HepG2 (cell line): Measurements from ENCODE around the gene PALM3. TPM values are rescaled to one million over a fixed set of nuclear protein-coding genes. Genes with fewer than 3 reads are reported as not detected.

ENCODE experiments used
- ATF1 ChIP-seq: IDR thresholded peaks from 2 replicates; pipeline ENCODE4 v1.6.1; 2016; ENCODE audit warnings: mild to moderate bottlenecking, control low read depth
- CSRNP2 ChIP-seq: sonication (generic); formaldehyde crosslinking; conservative IDR thresholded peaks from 2 replicates; pipeline ENCODE4 v1.8.0; 2022; ENCODE audit warnings: low read depth, missing genetic modification reagents
- CTCF ChIP-seq: sonication (generic); formaldehyde crosslinking; IDR thresholded peaks from 2 replicates; pipeline ENCODE4 v1.5.0; 2020; ENCODE audit warnings: mild to moderate bottlenecking, missing genetic modification reagents, moderate library complexity
- FIP1L1 ChIP-seq: fragments of 200-400 bp; formaldehyde crosslinking; IDR thresholded peaks from 2 replicates; pipeline ENCODE4 v1.6.1; 2018; ENCODE audit warnings: low read depth, mild to moderate bottlenecking, low read length, moderate library complexity, borderline replicate concordance; ENCODE audit not compliant: insufficient read depth
- HNF1B ChIP-seq: sonication (generic); formaldehyde crosslinking; IDR thresholded peaks from 2 replicates; pipeline ENCODE4 v1.5.1; 2020; ENCODE audit warnings: mild to moderate bottlenecking, moderate library complexity, missing genetic modification reagents
- KDM5B ChIP-seq: sonication (generic); formaldehyde crosslinking; IDR thresholded peaks from 2 replicates; pipeline ENCODE4 v1.4.0; 2020; ENCODE audit warnings: missing genetic modification reagents, mild to moderate bottlenecking, borderline replicate concordance
- MED1 ChIP-seq: sonication (generic); formaldehyde crosslinking; IDR thresholded peaks from 2 replicates; pipeline ENCODE4 v1.4.0; 2020; ENCODE audit warnings: missing genetic modification reagents
- MEF2D ChIP-seq: sonication (generic); formaldehyde crosslinking; IDR thresholded peaks from 2 replicates; pipeline ENCODE4 v1.5.1; 2020; ENCODE audit warnings: mild to moderate bottlenecking, missing genetic modification reagents
- NBN ChIP-seq: fragments of 450-650 bp; conservative IDR thresholded peaks from 2 replicates; pipeline ENCODE4 v1.6.1; 2017
- PHF21A ChIP-seq: sonication (generic); formaldehyde crosslinking; IDR thresholded peaks from 2 replicates; pipeline ENCODE4 v1.5.0; 2020; ENCODE audit warnings: mild to moderate bottlenecking, missing genetic modification reagents
- POGZ ChIP-seq: sonication (generic); formaldehyde crosslinking; IDR thresholded peaks from 2 replicates; pipeline ENCODE4 v1.4.0; 2020; ENCODE audit warnings: mild to moderate bottlenecking, missing genetic modification reagents
- PRMT3 ChIP-seq: sonication (generic); formaldehyde crosslinking; IDR thresholded peaks from 2 replicates; pipeline ENCODE4 v1.8.1; 2022; ENCODE audit warnings: low read depth, mild to moderate bottlenecking, moderate library complexity, missing genetic modification reagents, borderline replicate concordance
- RAD21 ChIP-seq: fragments of 450-650 bp; formaldehyde crosslinking; IDR thresholded peaks from 2 replicates; pipeline ENCODE4 v1.5.0; 2020; ENCODE audit warnings: mild to moderate bottlenecking
- RBM22 ChIP-seq: fragments of 200-400 bp; formaldehyde crosslinking; optimal IDR thresholded peaks from 2 replicates; pipeline ENCODE3; 2017; ENCODE audit warnings: mild to moderate bottlenecking, low read length, moderate library complexity
- ZFX ChIP-seq: sonication (generic); formaldehyde crosslinking; IDR thresholded peaks from 2 replicates; pipeline ENCODE4 v1.4.0; 2020; ENCODE audit warnings: mild to moderate bottlenecking, low read depth, missing genetic modification reagents, moderate library complexity
- ZFY ChIP-seq: sonication (generic); formaldehyde crosslinking; IDR thresholded peaks from 2 replicates; pipeline ENCODE4 v1.4.0; 2020; ENCODE audit warnings: missing genetic modification reagents
- ZNF10 ChIP-seq: sonication (generic); formaldehyde crosslinking; IDR thresholded peaks from 2 replicates; pipeline ENCODE4 v1.4.0; 2020; ENCODE audit warnings: mild to moderate bottlenecking, low read depth, missing genetic modification reagents, borderline replicate concordance
- ZNF101 ChIP-seq: sonication (generic); formaldehyde crosslinking; IDR thresholded peaks from 2 replicates; pipeline ENCODE4 v1.4.0; 2020; ENCODE audit warnings: mild to moderate bottlenecking, low read depth, missing genetic modification reagents, borderline replicate concordance
- ZNF264 ChIP-seq: sonication (generic); formaldehyde crosslinking; IDR thresholded peaks from 2 replicates; pipeline ENCODE4 v1.4.0; 2020; ENCODE audit warnings: missing genetic modification reagents
- ZNF746 ChIP-seq: sonication (generic); formaldehyde crosslinking; IDR thresholded peaks from 2 replicates; pipeline ENCODE4 v1.8.0; 2022; ENCODE audit warnings: mild to moderate bottlenecking, missing genetic modification reagents
- ZNF777 ChIP-seq: sonication (generic); formaldehyde crosslinking; IDR thresholded peaks from 2 replicates; pipeline ENCODE4 v1.4.0; 2020; ENCODE audit warnings: missing genetic modification reagents
- polyA plus RNA-seq, 8 experiments: library from polyadenylated mRNA; depleted of rRNA in 3 of 8; stranded (reverse) in 7 of 8; unstranded in 1 of 8; fragments of >200 nt; fragmentation: Illumina TruSeq in 4 of 8; extraction: Trizol in 4 of 8; gene quantifications; 2 replicates each; pipeline versions ENCODE4 v1.2.1 to v1.2.3, GENCODE V29; 2011 to 2016; ENCODE audit warnings: low read depth in 4 of 8, missing spikeins in 1 of 8, mixed read lengths in 1 of 8; ENCODE audit not compliant: insufficient read depth in 1 of 8
- total RNA-seq, 5 experiments: library from RNA; depleted of rRNA; stranded (reverse); fragments of >200 nt; fragmentation: Illumina TruSeq; extraction: Trizol; gene quantifications; 2 replicates each; pipeline ENCODE4 v1.2.3, GENCODE V29; 2016; ENCODE audit warnings: low read depth in 1 of 5
- TF ChIP-seq, protein P1 (sequence below): sonication (generic); formaldehyde crosslinking; IDR thresholded peaks from 2 replicates; pipeline ENCODE4 v1.8.0; 2022; ENCODE audit warnings: mild to moderate bottlenecking, missing genetic modification reagents, moderate library complexity
- TF ChIP-seq, protein P2 (sequence below): IDR thresholded peaks from 2 replicates; pipeline ENCODE4 v1.6.1; 2016; ENCODE audit warnings: low read depth

Gene PALM3
- total and polyA plus RNA-seq, 2 of the 13 experiments (the other 11 are each of a cell fraction or from before 2014, with no cell fraction given), result 0.79 to 2.4 TPM

DNA sequence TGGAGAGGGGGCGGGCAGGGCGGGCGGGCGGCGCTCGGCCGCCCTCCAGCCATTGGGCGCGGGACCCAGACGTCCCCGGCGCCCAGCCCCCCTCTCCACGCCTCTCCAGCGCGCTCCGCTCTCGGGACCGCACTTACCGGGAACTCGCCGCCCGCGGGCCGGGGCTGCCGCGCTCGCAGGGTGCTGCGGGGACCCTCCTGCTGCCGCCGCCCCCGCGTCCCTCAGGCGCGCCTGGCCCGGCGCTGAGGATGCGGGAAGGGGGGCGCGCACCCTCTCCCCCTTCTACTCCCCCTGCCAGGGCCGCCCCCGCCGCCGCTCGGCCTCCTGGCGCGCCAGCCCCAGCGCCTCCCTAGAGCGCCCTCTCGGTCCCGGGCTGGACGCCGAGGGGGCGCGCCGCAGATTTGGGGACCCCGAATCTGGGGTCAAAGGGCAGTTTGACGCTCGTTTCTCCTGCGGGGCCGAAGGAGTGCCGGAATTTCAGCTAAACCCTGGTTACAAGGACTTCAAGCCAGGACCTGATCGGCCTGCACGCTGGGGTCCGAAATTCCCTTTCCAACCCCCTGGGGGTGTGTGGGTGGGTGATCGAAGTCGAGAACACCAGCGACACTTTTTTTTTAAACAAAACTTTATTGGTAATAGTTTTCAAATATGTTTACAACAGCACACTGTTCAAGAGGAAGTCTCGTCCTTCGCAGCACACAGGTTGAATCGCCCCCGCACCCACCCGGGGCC, 29.4 kb upstream of the PALM3 start (continued):
- peak; percentile 62 for TF ChIP-seq CTCF (CRISPR knock-in tag)
- 0 out of 2 replicates have a peak, but pooled peaks have one; percentile 54 for TF ChIP-seq KDM5B (CRISPR knock-in tag)
- TF ChIP-seq NBN, result no peak
- no peak for TF ChIP-seq ZNF10
- no peak for TF ChIP-seq POGZ (CRISPR knock-in tag)
- peak; percentile 65 for TF ChIP-seq ZFX
- peak; percentile 64; the same call in 1 of the 2 replicates for TF ChIP-seq ZFY (CRISPR knock-in tag)
- TF ChIP-seq, protein P1, sequence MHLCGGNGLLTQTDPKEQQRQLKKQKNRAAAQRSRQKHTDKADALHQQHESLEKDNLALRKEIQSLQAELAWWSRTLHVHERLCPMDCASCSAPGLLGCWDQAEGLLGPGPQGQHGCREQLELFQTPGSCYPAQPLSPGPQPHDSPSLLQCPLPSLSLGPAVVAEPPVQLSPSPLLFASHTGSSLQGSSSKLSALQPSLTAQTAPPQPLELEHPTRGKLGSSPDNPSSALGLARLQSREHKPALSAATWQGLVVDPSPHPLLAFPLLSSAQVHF (CRISPR knock-in tag), result no peak
- TF ChIP-seq ZNF101 (CRISPR knock-in tag), result no peak
- TF ChIP-seq ZNF264 (CRISPR knock-in tag), result no peak
- TF ChIP-seq PRMT3 (CRISPR knock-in tag), result no peak
- 0 out of 2 replicates have a peak, but pooled peaks have one; percentile 17 for TF ChIP-seq HNF1B
- TF ChIP-seq, protein P2, sequence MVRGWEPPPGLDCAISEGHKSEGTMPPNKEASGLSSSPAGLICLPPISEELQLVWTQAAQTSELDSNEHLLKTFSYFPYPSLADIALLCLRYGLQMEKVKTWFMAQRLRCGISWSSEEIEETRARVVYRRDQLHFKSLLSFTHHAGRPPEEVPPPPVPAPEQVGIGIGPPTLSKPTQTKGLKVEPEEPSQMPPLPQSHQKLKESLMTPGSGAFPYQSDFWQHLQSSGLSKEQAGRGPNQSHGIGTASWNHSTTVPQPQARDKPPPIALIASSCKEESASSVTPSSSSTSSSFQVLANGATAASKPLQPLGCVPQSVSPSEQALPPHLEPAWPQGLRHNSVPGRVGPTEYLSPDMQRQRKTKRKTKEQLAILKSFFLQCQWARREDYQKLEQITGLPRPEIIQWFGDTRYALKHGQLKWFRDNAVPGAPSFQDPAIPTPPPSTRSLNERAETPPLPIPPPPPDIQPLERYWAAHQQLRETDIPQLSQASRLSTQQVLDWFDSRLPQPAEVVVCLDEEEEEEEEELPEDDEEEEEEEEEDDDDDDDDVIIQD, result no peak
- no peak for TF ChIP-seq MED1 (CRISPR knock-in tag)
- no peak; the same call in 1 of the 2 replicates for TF ChIP-seq ZNF746 (CRISPR knock-in tag)
- no peak for TF ChIP-seq FIP1L1
- TF ChIP-seq PHF21A, result peak; percentile 23; the same call in 1 of the 2 replicates
- 0 out of 2 replicates have a peak, but pooled peaks have one; percentile 22 for TF ChIP-seq ZNF777 (CRISPR knock-in tag)
- no peak for TF ChIP-seq ATF1 (CRISPR knock-in tag)
- TF ChIP-seq CSRNP2 (CRISPR knock-in tag), result no peak
- peak; percentile 45; the same call in 1 of the 2 replicates for TF ChIP-seq RAD21 (CRISPR knock-in tag)
- TF ChIP-seq RBM22, result peak; percentile 27
- no peak for TF ChIP-seq MEF2D (CRISPR knock-in tag)
